ENCODE measurements around the gene KCNJ10. TPM values are rescaled to one million over a fixed set of nuclear protein-coding genes. Genes with fewer than 3 reads are reported as not detected.

Gene KCNJ10
- total and polyA plus RNA-seq, 2 donors from 2014 or later: 4.9 to 57.6 TPM

DNA sequence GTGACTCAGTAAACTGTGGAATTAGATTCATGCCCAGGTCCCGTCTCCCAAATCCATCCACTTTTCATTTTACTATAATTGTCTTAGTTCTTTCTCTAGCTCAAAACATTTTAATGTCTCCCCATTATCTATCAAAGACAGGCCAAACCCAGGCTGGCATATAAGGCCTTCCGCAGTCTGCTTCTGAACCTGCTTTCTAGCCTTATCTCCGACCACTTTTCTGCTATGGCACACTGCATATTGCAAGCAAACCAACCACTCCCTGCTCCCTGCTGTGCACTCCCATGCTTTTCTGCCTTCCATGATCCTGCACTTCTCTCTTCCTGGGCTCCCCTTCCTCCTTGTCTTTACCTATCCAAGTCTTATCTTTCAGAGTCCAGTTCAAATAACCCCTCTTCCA lies 20.9 kb downstream of the KCNJ10 start:
- Histone ChIP-seq H3K27me3 (ENCODE audit: control insufficient read depth, insufficient read depth, low read length) (no peaks in the 10 kb centered on the region), H3K36me3 (ENCODE audit: control insufficient read depth in 2 of 3, insufficient read depth in 3 of 3, low read length in 3 of 3) (no peaks in the 10 kb centered on the region), H3K27ac (ENCODE audit: low read depth in 2 of 2, low read length in 2 of 2) (no peak overlapping the region), H3K9me3 (ENCODE audit: control insufficient read depth in 2 of 3, insufficient read depth in 1 of 3, low read length in 3 of 3) (no peaks in the 10 kb centered on the region), H3K9ac (ENCODE audit: low read length in 3 of 3) (no peak overlapping the region), H3K4me3 (ENCODE audit: low read length in 3 of 3) (no peak overlapping the region), H3K4me1 (ENCODE audit: control insufficient read depth in 2 of 3, insufficient read depth in 2 of 3, low read depth in 1 of 3, low read length in 3 of 3) (peaks cover 0 to 5% (median 0%) of the 10 kb centered on the region in 3 donors)
- DNase-seq (no peak), FAIRE-seq (no peak)
- intact Hi-C loops (cut with DNase I): no loop called here
- TF ChIP-seq, protein P1, sequence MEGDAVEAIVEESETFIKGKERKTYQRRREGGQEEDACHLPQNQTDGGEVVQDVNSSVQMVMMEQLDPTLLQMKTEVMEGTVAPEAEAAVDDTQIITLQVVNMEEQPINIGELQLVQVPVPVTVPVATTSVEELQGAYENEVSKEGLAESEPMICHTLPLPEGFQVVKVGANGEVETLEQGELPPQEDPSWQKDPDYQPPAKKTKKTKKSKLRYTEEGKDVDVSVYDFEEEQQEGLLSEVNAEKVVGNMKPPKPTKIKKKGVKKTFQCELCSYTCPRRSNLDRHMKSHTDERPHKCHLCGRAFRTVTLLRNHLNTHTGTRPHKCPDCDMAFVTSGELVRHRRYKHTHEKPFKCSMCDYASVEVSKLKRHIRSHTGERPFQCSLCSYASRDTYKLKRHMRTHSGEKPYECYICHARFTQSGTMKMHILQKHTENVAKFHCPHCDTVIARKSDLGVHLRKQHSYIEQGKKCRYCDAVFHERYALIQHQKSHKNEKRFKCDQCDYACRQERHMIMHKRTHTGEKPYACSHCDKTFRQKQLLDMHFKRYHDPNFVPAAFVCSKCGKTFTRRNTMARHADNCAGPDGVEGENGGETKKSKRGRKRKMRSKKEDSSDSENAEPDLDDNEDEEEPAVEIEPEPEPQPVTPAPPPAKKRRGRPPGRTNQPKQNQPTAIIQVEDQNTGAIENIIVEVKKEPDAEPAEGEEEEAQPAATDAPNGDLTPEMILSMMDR (IDR thresholded peaks at IDR 0.05; ENCODE audit: borderline replicate concordance, extremely low read depth, insufficient read depth): no peak

DNA sequence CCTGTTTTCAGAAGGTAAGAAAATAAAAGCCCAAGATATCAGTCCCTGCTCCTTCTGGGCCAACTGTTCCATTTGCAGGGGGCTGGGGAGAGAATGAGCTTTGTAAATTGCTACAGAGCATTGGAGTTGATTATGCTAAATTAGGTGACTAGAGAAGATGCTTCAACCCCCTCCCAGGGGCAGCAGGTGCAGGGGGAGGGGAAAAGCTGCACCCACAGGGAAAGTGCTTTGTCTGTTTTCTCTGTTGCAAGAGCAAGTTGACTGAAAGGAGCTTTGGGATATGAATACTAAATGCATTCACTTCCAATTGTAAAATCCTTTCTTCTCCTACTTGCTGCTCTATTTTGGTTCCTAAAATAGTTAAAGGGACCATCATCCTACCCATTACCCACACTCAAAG lies 21.6 kb downstream of the KCNJ10 start:
- H3K4me1 ChIP-seq (ENCODE audit: control insufficient read depth in 2 of 3, insufficient read depth in 2 of 3, low read depth in 1 of 3, low read length in 3 of 3): peaks cover 0 to 5% (median 0%) of the 10 kb centered on the region in 3 donors
- no peaks in the 10 kb centered on the region for H3K36me3 ChIP-seq (ENCODE audit: control insufficient read depth in 2 of 3, insufficient read depth in 3 of 3, low read length in 3 of 3)
- no peak overlapping the region for H3K4me3 ChIP-seq (ENCODE audit: low read length in 3 of 3)
- TF ChIP-seq, protein P1 (IDR thresholded peaks at IDR 0.05; ENCODE audit: borderline replicate concordance, extremely low read depth, insufficient read depth): no peak
- intact Hi-C loops (cut with DNase I): no loop called here
- H3K9ac ChIP-seq (ENCODE audit: low read length in 3 of 3): no peak overlapping the region
- H3K9me3 ChIP-seq (ENCODE audit: control insufficient read depth in 2 of 3, insufficient read depth in 1 of 3, low read length in 3 of 3): no peaks in the 10 kb centered on the region
- no peak overlapping the region for H3K27ac ChIP-seq (ENCODE audit: low read depth in 2 of 2, low read length in 2 of 2)
- H3K27me3 ChIP-seq (ENCODE audit: control insufficient read depth, insufficient read depth, low read length): no peaks in the 10 kb centered on the region
- FAIRE-seq (no peak), DNase-seq (no peak)

DNA sequence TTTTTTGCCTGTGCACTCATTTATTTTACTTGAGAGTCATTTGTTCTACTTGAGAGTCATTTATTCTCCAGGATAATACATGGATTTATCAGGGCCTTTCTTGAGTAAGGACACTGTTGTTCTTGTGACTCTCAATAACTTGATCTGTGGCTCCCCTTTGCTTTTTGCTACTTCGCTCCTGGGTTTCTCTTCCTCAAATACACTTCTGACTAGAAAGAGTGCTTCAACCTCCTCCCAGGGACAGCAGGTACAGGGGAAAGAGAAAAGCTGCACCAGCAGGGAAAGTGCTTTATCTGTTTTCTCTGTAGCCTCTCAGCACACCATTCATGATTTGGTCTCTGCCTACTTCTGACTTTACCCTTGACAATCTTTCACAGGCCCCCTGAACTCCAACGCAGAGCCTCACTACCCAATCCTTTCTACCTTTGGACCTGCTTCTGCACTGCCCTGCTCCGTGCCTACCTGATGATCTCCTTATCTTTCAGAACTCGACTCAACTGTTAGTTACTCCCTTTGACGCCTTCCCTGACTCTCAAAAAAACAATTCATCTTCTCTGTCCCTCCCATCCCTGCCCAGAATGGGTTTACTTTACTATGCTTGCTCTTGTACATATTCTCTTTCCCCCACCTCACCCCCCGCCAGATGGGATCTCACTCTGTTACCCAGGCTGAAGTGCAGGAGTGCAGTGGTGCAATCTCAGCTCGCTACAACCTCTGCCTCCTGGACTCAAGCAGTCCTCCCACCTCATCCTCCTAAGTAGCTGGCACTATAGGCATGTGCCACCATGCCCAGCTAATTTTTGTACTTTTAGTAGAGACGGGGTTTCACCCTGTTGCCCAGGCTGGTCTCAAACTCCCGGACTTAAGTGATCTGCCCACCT lies 22.6 kb downstream of the KCNJ10 start:
- FAIRE-seq (no peak), DNase-seq (no peak)
- Histone ChIP-seq H3K36me3 (ENCODE audit: control insufficient read depth in 2 of 3, insufficient read depth in 3 of 3, low read length in 3 of 3) (no peaks in the 10 kb centered on the region), H3K9ac (ENCODE audit: low read length in 3 of 3) (no peak overlapping the region), H3K27ac (ENCODE audit: low read depth in 2 of 2, low read length in 2 of 2) (no peak overlapping the region), H3K9me3 (ENCODE audit: control insufficient read depth in 2 of 3, insufficient read depth in 1 of 3, low read length in 3 of 3) (no peaks in the 10 kb centered on the region), H3K4me3 (ENCODE audit: low read length in 3 of 3) (no peak overlapping the region), H3K27me3 (ENCODE audit: control insufficient read depth, insufficient read depth, low read length) (no peaks in the 10 kb centered on the region), H3K4me1 (ENCODE audit: control insufficient read depth in 2 of 3, insufficient read depth in 2 of 3, low read depth in 1 of 3, low read length in 3 of 3) (peaks cover 0 to 5% (median 0%) of the 10 kb centered on the region in 3 donors)
- TF ChIP-seq, protein P1 (IDR thresholded peaks at IDR 0.05; ENCODE audit: borderline replicate concordance, extremely low read depth, insufficient read depth): no peak
- intact Hi-C loops (cut with DNase I): no loop called here

Measured in kidney (tissue), 14 donors.